GM12874 (cell line): ENCODE data around the gene SRBD1.

ENCODE experiments used
- CTCF ChIP-seq: IDR thresholded peaks from 2 replicates; pipeline ENCODE4 v1.5.1; 2011; ENCODE audit warnings: low read depth, mild to moderate bottlenecking, control low read depth, low read length, moderate library complexity; ENCODE audit not compliant: insufficient read depth

Gene SRBD1

GRCh38 chr2:45575881-45576280 is 35.2 kb downstream of the SRBD1 start:
- TF ChIP-seq CTCF, result no peak

- no peak for TF ChIP-seq CTCF
Observed at GRCh38 chr2:45572979-45573378, 38.1 kb downstream of the SRBD1 start.

- no peak for TF ChIP-seq CTCF
Observed at GRCh38 chr2:45571940-45572339, 39.1 kb downstream of the SRBD1 start.

GRCh38 chr2:45570671-45571334 is 40.3 kb downstream of the SRBD1 start:
- TF ChIP-seq CTCF, result no peak

- no peak for TF ChIP-seq CTCF
Observed at GRCh38 chr2:45568935-45569334, 42.1 kb downstream of the SRBD1 start.

- no peak for TF ChIP-seq CTCF
Observed at GRCh38 chr2:45567974-45568789, 42.9 kb downstream of the SRBD1 start.

GRCh38 chr2:45567288-45567963 is 43.6 kb downstream of the SRBD1 start:
- TF ChIP-seq CTCF, result no peak
